Adrenal gland (tissue), 5 donors: ENCODE results near the gene IFNA14.
"Not testable (repeated sequence)": the region's sequence is repeated elsewhere in the genome, so short reads cannot be mapped to it uniquely, and the experiment has no call there.

Experiments
- CTCF ChIP-seq, 6 experiments: fragments of 450-650 bp in 4 of 6; fragments of 200-600 bp in 2 of 6; sonication (generic) in 1 of 6; IDR thresholded peaks; 1 replicate in 5 of 6; 2 replicates in 1 of 6; pipeline versions ENCODE4 v1.5.1 to v1.8.0; 2016 to 2021; ENCODE audit warnings: antibody characterized with exemption in 6 of 6, mild to moderate bottlenecking in 2 of 6, moderate library complexity in 1 of 6
- POLR2A ChIP-seq, 2 donors: fragments of 450-650 bp; IDR thresholded peaks; one replicate each; pipeline ENCODE4 v1.6.1; 2017; ENCODE audit warnings: antibody characterized with exemption in 2 of 2, mild to moderate bottlenecking in 2 of 2, moderate library complexity in 1 of 2
- donor health status: DM: no; HTN: no; CAD: no.

- not testable (repeated sequence) for TF ChIP-seq POLR2A, CTCF (IDR thresholded peaks at IDR 0.05)
Observed at GRCh38 chr9:21202105-21202504, 37.7 kb downstream of the IFNA14 start, which contains the start of gene IFNA7.
